A673 (cell line): ENCODE data around the gene TMEM164. TPM values are rescaled to one million over a fixed set of nuclear protein-coding genes. Genes with fewer than 3 reads are reported as not detected.

Experiments
- BruUV-seq: library from RNA; stranded (reverse); fragments of 400-500 nt; replicated peaks from 2 replicates; lab custom pipeline; 2021; lab: Mats Ljungman, UMichigan
- CTCF ChIA-PET: fragments of 300-600 bp; sonication (Branson Sonifier 250); formaldehyde crosslinking; loops from one replicate; lab custom pipeline; 2022; ENCODE audit warnings: antibody characterized with exemption; lab: Charles Lee
- POLR2A ChIA-PET: fragments of 300-600 bp; sonication (Branson Sonifier 250); formaldehyde crosslinking; loops from one replicate; lab custom pipeline; 2022; ENCODE audit warnings: antibody characterized with exemption; ENCODE audit not compliant: low non-redundant PET; lab: Charles Lee
- DNase-seq: peaks from one replicate; pipeline ENCODE4 v3.0.0-alpha.2; 2015; ENCODE audit warnings: low spot score
- H3K27ac ChIP-seq: fragments of 200-600 bp; sonication (generic); 2 replicates; pipeline ENCODE4 v1.5.1; 2016; ENCODE audit warnings: mixed run types, low read depth, mild to moderate bottlenecking, mixed read lengths, antibody characterized with exemption, low read length; ENCODE audit not compliant: poor library complexity, severe bottlenecking
- H3K27me3 ChIP-seq: fragments of 200-600 bp; sonication (generic); replicated peaks from 2 replicates; pipeline ENCODE4 v1.6.1; 2017; ENCODE audit warnings: mixed run types, low read depth, mild to moderate bottlenecking, mixed read lengths, antibody characterized with exemption, low read length; ENCODE audit not compliant: insufficient read depth, poor library complexity
- H3K36me3 ChIP-seq: fragments of 200-600 bp; sonication (generic); 2 replicates; pipeline ENCODE4 v1.6.1; 2016; ENCODE audit warnings: mixed run types, mild to moderate bottlenecking, mixed read lengths, antibody characterized with exemption, low read length; ENCODE audit not compliant: insufficient read depth, poor library complexity, severe bottlenecking
- H3K4me1 ChIP-seq: fragments of 200-600 bp; sonication (generic); 2 replicates; pipeline ENCODE4 v1.6.1; 2017; ENCODE audit warnings: mixed run types, mild to moderate bottlenecking, mixed read lengths, antibody characterized with exemption, low read length; ENCODE audit not compliant: insufficient read depth, poor library complexity, severe bottlenecking
- H3K4me3 ChIP-seq: fragments of 200-600 bp; sonication (generic); 2 replicates; pipeline ENCODE4 v1.5.1; 2016; ENCODE audit warnings: low read depth, mixed run types, mild to moderate bottlenecking, mixed read lengths, low read length; ENCODE audit not compliant: poor library complexity, severe bottlenecking
- H3K9me3 ChIP-seq: fragments of 200-600 bp; sonication (generic); 2 replicates; pipeline ENCODE4 v1.6.1; 2016; ENCODE audit warnings: mixed run types, low read depth, mild to moderate bottlenecking, mixed read lengths, antibody characterized with exemption, low read length; ENCODE audit not compliant: poor library complexity, severe bottlenecking
- EZH2 ChIP-seq: fragments of 200-600 bp; sonication (generic); IDR thresholded peaks from 2 replicates; pipeline ENCODE4 v1.6.1; 2017; ENCODE audit warnings: borderline replicate concordance, low read depth, mild to moderate bottlenecking, mixed read lengths, antibody characterized with exemption, low read length; ENCODE audit not compliant: poor library complexity, severe bottlenecking
- intact Hi-C: fragments of 100-400 bp; cut with micrococcal nuclease; formaldehyde crosslinking; loops from one replicate; pipeline ENCODE4 v1.10.0; 2022; ENCODE audit not compliant: unreplicated experiment
- total RNA-seq: library from RNA; stranded (reverse); gene quantifications from 2 replicates; pipeline ENCODE4 v1.2.3, GENCODE V29; 2021
- TF ChIP-seq, protein P1 (sequence below): fragments of 300-800, 200-600 bp; sonication (generic); conservative IDR thresholded peaks from 2 replicates; pipeline ENCODE4 v1.5.1; 2017; ENCODE audit warnings: low read depth, mild to moderate bottlenecking, antibody characterized with exemption, low read length, moderate library complexity, mixed read lengths

TMEM164 gene
- total RNA-seq, 1 experiment from 2014 or later, result 26.5 TPM

DNA sequence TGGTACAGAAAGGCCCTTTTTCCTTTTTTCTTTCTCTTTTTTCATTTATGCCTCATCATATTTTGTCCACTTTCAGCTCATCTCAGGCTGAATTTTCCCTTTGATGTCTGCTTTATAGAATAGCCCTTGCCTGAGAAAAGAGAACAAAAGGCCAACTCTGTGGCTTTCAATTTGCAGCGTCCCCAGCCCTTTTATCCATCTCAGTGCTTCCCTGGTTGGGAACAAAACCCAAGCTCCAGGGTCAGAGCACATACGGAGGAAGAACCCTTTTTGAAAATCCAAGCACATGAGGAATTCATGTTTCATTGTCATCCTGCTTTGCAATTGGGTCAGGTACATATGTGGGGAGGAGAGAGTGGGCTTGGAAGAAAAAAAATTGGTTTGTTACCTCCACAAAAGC is 47.5 kb downstream of the TMEM164 start:
- intact Hi-C loops, result no loop called here
- H3K36me3 ChIP-seq, result no peaks in the 10 kb centered on the region
- TF ChIP-seq, protein P1, sequence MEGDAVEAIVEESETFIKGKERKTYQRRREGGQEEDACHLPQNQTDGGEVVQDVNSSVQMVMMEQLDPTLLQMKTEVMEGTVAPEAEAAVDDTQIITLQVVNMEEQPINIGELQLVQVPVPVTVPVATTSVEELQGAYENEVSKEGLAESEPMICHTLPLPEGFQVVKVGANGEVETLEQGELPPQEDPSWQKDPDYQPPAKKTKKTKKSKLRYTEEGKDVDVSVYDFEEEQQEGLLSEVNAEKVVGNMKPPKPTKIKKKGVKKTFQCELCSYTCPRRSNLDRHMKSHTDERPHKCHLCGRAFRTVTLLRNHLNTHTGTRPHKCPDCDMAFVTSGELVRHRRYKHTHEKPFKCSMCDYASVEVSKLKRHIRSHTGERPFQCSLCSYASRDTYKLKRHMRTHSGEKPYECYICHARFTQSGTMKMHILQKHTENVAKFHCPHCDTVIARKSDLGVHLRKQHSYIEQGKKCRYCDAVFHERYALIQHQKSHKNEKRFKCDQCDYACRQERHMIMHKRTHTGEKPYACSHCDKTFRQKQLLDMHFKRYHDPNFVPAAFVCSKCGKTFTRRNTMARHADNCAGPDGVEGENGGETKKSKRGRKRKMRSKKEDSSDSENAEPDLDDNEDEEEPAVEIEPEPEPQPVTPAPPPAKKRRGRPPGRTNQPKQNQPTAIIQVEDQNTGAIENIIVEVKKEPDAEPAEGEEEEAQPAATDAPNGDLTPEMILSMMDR, result no peak
- no peak for TF ChIP-seq EZH2
- ChIA-PET POLR2A (no interaction called here), CTCF (no interaction called here)
- no peak overlapping the region for H3K27ac ChIP-seq
- H3K27me3 ChIP-seq, result no peaks in the 10 kb centered on the region
- H3K4me3 ChIP-seq, result no peak overlapping the region
- H3K9me3 ChIP-seq, result no peaks in the 10 kb centered on the region
- no peak for DNase-seq
- no TSS peak for BruUV-seq
- peaks cover 4% of the 10 kb centered on the region for H3K4me1 ChIP-seq

DNA sequence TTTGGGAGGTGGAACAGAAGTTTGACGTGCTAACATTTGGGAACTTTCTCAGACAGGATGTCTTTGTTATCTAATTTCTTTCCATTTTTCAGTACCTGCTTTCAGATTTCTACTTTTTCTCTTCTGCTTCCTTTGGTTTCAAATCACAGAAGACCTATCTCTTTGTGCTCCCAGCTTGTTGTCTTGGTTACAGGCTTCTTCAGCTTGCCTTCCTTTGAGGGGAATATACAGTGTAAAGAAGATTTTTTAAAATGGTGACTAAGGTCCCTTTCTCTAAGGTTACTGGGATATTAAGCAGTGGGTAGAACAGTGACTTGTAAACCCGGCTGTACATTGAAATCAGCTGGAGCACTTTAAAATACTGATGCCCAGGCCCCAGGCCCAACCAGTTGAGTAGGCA is 48.0 kb downstream of the TMEM164 start:
- Histone ChIP-seq H3K27me3 (no peaks in the 10 kb centered on the region), H3K4me1 (peaks cover 4% of the 10 kb centered on the region), H3K36me3 (no peaks in the 10 kb centered on the region), H3K27ac (no peak overlapping the region), H3K9me3 (no peaks in the 10 kb centered on the region), H3K4me3 (no peak overlapping the region)
- CTCF ChIA-PET, result no interaction called here
- POLR2A ChIA-PET, result no interaction called here
- intact Hi-C loops, result no loop called here
- TF ChIP-seq, protein P1, result no peak
- no peak for DNase-seq
- BruUV-seq, result no TSS peak

DNA sequence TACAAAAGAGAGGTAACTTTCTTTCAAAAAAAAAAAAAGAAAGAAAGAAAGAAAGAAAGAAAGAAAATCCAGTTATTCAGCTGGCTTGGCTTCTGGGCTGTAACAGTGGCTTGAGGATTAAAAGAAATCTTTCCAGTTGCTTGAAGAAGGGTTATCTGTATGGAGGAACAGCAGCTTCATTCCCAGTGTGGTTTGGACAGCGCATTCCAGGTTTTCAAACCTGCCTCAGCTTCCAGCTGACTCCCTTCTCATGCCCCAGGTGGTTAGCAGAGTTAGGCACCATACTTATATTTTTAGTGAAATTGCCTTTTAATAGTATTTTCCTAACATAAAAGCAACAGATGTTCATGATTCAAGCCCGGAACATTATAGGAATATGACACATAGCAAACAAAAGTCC is 48.6 kb downstream of the TMEM164 start:
- Histone ChIP-seq H3K36me3 (no peaks in the 10 kb centered on the region), H3K27me3 (no peaks in the 10 kb centered on the region), H3K4me3 (no peak overlapping the region), H3K9me3 (no peaks in the 10 kb centered on the region), H3K27ac (no peak overlapping the region), H3K4me1 (no peaks in the 10 kb centered on the region)
- TF ChIP-seq, protein P1, result no peak
- no peak for TF ChIP-seq EZH2
- BruUV-seq, result no TSS peak
- ChIA-PET POLR2A (no interaction called here), CTCF (no interaction called here)
- no peak for DNase-seq
- intact Hi-C loops, result no loop called here
